Measurements from ENCODE around the gene RXRB.
"Not testable (repeated sequence)": the region's sequence is repeated elsewhere in the genome, so short reads cannot be mapped to it uniquely, and the experiment has no call there.

RXRB gene

GRCh38 chr6:33160728-33161344 is 39.6 kb downstream of the RXRB start:
- DNase-seq = no peak

GRCh38 chr6:33160096-33160495 is 40.4 kb downstream of the RXRB start:
- DNase-seq = no peak

- no peak for DNase-seq
Measured at GRCh38 chr6:33156964-33157363, 43.5 kb downstream of the RXRB start.

GRCh38 chr6:33156561-33156960 is 43.9 kb downstream of the RXRB start:
- no peak for DNase-seq

GRCh38 chr6:33154349-33154748 is 46.1 kb downstream of the RXRB start:
- no peak for DNase-seq

GRCh38 chr6:33151050-33151449 is 49.4 kb downstream of the RXRB start:
- DNase-seq = no peak

- DNase-seq = not testable (repeated sequence)
Measured at GRCh38 chr6:33150560-33150959, 49.9 kb downstream of the RXRB start.

- DNase-seq = peak; percentile 48
Measured at GRCh38 chr6:33147807-33148666, 52.4 kb downstream of the RXRB start.

GRCh38 chr6:33144373-33144772 is 56.1 kb downstream of the RXRB start:
- DNase-seq = peak; percentile 28

Measured in NCI-H2227 treated with DMSO at 0.1 percent for 48 hours (cell line).